GM23248 (cell line): ENCODE results near the gene RNU1-4.
"Not testable (repeated sequence)": the region's sequence is repeated elsewhere in the genome, so short reads cannot be mapped to it uniquely, and the experiment has no call there.

Source experiments
- EZH2 ChIP-seq: fragments of 200-600 bp; sonication (generic); IDR thresholded peaks from 2 replicates; pipeline ENCODE4 v1.6.1; 2018; ENCODE audit warnings: antibody characterized with exemption, mild to moderate bottlenecking; ENCODE audit not compliant: insufficient read depth, poor library complexity, severe bottlenecking
- EZH2phosphoT487 ChIP-seq: fragments of 200-600 bp; sonication (generic); IDR thresholded peaks from 2 replicates; pipeline ENCODE4 v1.6.1; 2018; ENCODE audit warnings: antibody characterized with exemption, moderate library complexity, mild to moderate bottlenecking, low read depth; ENCODE audit not compliant: insufficient read depth

DNA sequence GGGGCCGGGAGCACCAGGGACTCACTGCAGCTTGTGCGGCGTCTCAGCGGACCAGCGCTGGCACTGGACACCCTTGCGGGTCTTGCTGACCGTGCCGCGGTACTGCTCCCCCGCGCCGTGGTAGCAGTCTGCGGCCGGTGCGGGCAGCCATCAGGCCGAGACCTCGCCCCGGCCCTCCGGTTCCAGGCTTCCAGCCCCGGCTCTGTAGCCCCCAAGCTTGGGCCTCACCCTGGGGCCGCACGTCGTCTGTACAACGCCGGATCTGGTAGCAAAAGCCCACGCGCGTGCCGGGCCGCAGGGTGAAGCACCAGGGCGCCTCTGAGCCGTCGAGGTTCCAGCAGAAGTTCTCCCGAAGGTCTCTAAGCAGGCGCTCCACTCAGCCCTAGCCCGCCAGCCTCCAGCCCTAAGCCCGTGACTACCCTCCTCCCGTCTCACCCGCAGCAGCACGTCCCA is 18.8 kb downstream of the RNU1-4 start:
- not testable (repeated sequence) for TF ChIP-seq EZH2phosphoT487, EZH2
